Ammon's horn (tissue), 1 donor: ENCODE data around the gene TTLL12.
A peak's percentile ranks its signal among the peaks of the same experiment; 100 is the strongest.
"Not testable (repeated sequence)": the region's sequence is repeated elsewhere in the genome, so short reads cannot be mapped to it uniquely, and the experiment has no call there.

Source experiments
- DNase-seq: peaks from one replicate; pipeline ENCODE4 v3.0.0-alpha.2; 2016; ENCODE audit warnings: low spot score

TTLL12 gene

DNA sequence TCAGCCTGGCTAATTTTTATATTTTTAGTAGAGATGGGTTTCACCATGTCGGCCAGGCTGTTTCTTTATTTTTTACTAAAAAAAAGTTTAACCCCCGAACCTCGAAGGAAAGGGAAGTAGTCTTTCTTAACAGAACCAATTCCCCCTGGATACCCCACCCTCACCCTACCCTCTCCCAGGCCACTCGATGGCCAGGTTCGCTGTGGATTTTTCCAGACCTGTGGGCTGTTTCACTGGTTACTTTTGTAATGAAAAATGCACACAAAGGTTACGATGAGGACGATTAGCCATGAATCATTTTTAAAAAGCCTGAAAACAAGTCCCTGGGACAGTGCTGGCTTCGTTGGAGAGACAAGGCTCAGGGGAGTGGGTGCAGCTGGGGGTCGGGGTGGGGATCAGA is 33.0 kb downstream of the TTLL12 start:
- no peak for DNase-seq

DNA sequence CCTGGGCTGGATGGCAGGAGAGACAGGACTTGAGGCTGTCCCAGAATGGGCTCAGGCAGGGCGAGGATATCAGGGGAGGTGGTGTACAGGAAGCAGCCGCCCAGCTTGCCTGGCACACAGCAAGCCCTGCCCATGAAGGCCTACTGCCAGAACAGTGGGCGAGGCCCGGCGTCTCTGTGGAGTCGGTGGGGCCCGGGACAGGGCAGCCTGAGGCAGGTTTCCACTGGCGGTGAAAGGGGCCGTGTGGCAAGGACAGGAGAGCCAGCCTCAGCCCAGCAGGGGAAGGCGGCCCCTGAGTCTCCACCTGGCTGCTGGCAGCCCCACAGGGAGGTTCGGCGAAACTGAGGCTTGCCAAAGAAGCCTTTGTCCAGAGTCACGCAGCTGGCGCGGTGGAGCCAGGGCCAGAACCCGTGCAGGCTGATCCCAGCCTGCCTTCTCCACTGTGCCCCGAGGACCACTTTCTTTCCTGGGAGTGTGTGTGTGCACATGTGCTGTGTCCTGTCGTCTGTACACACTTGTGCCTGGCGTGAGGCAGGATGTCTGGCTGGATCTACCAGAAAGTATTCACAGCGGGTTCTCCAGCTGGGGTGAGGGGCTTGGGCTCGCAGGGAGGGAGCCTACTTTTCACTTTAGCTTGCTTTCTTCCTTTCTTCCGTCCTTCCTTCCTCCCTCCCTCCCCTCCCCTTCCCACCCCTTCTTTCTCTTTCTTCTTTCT is 34.4 kb downstream of the TTLL12 start:
- peak; percentile 66 for DNase-seq

DNA sequence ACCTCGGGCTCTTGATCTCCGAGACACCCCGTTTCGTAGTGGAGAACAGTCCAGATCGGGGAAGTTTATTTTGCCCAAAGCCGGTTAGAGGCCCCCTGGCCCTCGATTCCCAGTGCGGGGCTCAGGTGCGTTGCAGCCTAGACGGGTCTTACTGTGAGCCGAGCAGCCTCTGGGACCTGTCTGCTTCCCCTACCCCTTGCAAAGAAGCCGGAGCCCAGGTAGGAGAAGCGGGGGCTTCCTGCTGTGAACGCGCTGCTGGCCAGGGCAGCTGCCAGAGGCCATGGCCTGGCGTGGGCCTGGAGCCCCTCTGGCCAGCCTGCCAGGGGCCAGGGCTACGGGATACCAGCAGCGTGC is 35.0 kb downstream of the TTLL12 start:
- DNase-seq = no peak

GRCh38 chr22:43151251-43152002 is 35.5 kb downstream of the TTLL12 start, which contains the start of gene TSPO:
Gene TSPO, plus strand, starts transcription at chr22:43151559. Its CDS starts 7,680 bp downstream, at chr22:43159239.
- DNase-seq = peak; percentile 80

- no peak for DNase-seq
These were observed 36.2 kb downstream of the TTLL12 start for GRCh38 chr22:43150731-43151206.

DNA sequence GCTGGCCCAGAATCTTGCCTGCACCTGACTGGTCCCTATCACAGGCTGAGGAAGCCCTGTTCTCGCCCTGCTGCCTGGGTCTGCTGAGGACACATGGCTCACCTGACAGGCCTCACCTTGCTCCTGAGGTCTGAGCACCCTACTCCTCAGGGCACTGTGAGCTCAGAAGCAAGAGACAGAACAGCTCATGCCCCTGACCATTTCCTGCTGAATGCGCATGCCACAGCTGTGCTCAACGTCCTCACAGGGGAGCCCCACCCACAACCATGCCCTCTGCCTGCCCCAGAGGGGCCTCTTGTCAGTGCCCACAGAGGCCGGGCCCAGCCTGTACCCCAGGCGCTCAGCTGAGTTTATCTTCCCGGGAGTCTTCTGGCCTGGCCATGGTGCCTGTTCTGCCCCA is 38.4 kb downstream of the TTLL12 start:
- DNase-seq = no peak

DNA sequence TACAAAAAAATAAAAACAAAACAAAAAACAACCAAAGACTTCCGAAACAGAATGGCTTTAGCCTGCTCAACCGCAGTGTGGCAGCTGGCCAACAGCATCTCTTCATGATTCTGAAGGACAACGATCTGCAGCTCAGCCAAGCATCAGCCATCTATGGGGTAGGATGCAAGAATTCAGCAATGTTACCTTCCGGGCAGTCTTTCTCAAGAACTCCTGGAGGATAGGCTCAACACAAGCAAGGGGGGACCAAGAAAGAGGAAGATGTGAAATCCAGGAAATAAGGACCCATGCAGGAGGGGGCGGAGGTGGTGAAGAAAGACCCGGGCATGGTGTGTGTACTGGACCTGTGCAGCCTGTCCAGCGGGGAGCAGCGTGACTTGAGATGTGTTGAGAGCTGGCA is 39.1 kb downstream of the TTLL12 start:
- peak; percentile 34 for DNase-seq

DNA sequence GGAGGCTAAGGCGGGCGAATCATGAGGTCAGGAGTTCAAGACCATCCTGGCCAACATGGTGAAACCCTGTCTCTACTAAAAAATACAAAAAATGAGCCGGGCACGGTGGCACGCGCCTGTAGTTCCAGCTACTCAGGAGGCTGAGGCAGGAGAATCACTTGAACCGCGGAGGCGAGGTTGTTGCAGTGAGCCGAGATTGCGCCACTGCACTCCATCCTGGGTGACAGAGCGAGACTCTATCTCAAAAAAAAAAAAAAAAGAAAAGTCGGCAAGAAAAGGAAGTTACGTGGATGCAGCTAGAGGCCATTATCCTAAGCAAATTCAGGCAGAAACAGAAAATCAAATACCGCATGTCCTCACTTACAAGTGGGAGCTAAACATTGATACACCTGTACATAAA is 40.6 kb downstream of the TTLL12 start:
- DNase-seq = not testable (repeated sequence)

DNA sequence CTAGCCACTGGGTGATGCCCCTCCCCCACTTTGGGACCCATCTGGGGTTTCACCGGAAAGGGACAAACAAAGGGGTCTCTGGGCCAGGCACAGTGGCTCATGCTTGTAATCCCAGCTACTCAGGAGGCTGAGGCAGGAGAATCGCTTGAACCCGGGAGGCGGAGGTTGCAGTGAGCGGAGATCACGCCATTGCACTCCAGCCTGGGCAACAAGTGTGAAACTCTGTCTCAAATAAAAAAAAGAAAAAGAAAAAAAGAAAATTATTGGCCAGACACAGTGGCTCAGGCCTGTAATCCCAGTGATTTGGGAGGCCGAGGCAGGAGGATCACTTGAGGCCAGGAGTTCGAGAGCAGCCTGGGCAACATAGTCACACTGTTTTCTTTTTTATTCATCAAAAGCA is 41.6 kb downstream of the TTLL12 start:
- DNase-seq = not testable (repeated sequence)

- DNase-seq = no peak
These were observed 42.0 kb downstream of the TTLL12 start for GRCh38 chr22:43144949-43145348.

GRCh38 chr22:43142880-43143562 is 43.9 kb downstream of the TTLL12 start, which contains the start of gene MCAT:
Gene MCAT, minus strand, starts transcription at chr22:43143398. Its CDS starts 50 bp downstream, at chr22:43143348.
- DNase-seq = peak; percentile 82

- DNase-seq = no peak
These were observed 50.1 kb downstream of the TTLL12 start for GRCh38 chr22:43136801-43137200.

- DNase-seq = peak; percentile 36
These were observed 50.7 kb downstream of the TTLL12 start for GRCh38 chr22:43136255-43136654.

- DNase-seq = no peak
These were observed 51.4 kb downstream of the TTLL12 start for GRCh38 chr22:43135565-43135964.

DNA sequence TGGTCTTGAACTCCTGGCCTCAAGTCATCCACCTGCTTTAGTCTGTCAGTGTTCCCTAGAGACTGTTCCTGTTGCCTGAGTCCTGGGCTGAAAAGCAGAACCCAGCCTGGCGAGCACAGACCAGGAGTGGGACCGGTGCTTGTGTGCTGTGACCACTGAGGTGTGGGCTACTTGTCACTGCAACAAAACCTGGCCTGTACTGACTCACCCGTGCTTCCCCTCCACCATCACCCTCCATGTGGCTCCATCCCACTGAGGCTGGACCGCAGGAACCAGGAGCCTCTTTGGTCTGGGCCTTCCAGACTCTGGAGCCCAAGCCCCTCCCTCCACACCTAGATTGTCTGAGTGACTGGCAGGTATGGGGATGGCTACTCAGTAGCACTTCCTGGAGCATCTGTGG is 52.4 kb downstream of the TTLL12 start:
- DNase-seq = no peak

- DNase-seq = no peak
These were observed 53.5 kb downstream of the TTLL12 start for GRCh38 chr22:43133401-43133800.

DNA sequence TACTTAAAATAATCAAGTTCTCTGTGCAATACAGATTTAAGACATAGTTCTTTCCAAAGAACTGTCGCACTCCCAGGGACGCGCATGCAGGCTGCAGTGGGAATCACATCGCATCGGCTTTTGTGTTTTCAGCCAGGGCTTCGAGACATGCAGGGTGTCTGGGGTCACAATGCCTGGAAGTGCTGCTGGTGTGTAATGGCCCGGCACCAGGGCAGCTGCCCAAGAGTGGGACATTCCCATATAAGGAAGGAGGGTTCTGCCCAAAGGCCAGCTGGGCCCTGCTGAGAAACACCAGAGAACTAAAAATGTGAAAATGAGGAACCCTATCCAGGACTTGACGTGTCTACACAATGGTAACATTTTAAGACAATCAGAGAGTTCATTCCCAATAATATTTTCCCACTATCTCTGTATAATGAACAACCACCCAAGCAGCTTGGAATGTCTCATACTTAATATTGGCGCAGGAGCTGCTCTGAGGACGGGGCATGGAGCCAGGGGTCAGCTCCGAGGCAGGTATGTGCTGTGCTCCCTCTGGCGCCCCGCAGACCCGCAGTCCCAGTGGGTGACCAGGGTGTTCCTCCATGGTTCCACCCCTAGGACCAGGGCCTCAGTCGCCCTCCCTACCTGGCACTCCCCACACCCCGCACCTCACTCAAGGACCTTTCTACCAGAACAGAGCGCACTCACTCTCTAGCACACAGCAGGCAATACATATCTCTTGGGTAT is 55.0 kb downstream of the TTLL12 start:
- DNase-seq = no peak

GRCh38 chr22:43129426-43130425 is 57.2 kb downstream of the TTLL12 start:
- DNase-seq = no peak

GRCh38 chr22:43128928-43129424 is 58.0 kb downstream of the TTLL12 start:
- DNase-seq = no peak

DNA sequence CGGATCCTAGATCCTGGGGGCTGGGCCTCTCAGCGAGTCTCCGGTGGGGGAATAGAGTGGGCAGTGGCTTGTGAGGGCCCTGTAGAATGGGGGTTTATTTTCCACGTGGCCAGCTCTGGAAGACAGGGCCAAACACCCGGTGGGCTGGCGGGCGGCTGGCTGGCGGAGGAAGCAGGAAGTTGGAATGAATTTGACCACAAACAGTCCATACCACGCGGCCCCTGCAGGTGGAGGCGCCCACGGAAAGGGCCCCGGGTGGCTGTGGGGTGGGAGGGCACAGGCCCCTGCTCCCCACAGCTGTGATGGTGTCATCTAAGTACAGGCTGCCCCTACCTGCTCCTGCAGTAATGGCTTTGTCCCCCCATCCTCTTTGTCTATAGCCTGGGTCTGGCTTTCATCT is 58.8 kb downstream of the TTLL12 start:
- no peak for DNase-seq
